K562 (cell line): Measurements from ENCODE around the gene ASB2. TPM values are rescaled to one million over a fixed set of nuclear protein-coding genes. Genes with fewer than 3 reads are reported as not detected.

Experiments
- ATAC-seq: fragments of 200-7000 bp; cut with Tn5 transposase; 3 replicates; pipeline ENCODE4 v1.9.1; 2020; ENCODE audit warnings: moderate library complexity
- BruUV-seq: library from RNA; stranded (reverse); fragments of 400-500 nt; replicated peaks from 2 replicates; lab custom pipeline; 2021; lab: Mats Ljungman, UMichigan
- CTCF ChIA-PET: fragments of 300-600 bp; formaldehyde crosslinking; extraction: SDS; loops from one replicate; lab custom pipeline; 2021; ENCODE audit warnings: low intra/inter-chr PET ratio; lab: Yijun Ruan, JAX
- POLR2A ChIA-PET: fragments of 300-600, 350-650 bp; sonication (Branson Sonifier 250); formaldehyde crosslinking; extraction: SDS; loops from one replicate; lab custom pipeline; 2021; ENCODE audit warnings: antibody characterized with exemption, inconsistent platforms; lab: Yijun Ruan, JAX
- DNase-seq, 4 experiments: peaks; one replicate each; pipeline versions ENCODE4 v3.0.0 to v3.0.0-alpha.2; 2011 to 2018; ENCODE audit warnings: low spot score in 3 of 4, mixed read lengths in 3 of 4; ENCODE audit errors: extremely low read depth in 1 of 4
- FAIRE-seq: peaks from 2 replicates; lab custom pipeline; 2011; peaks lifted over from hg19 to GRCh38; lab: Jason Lieb, UNC
- H2AFZ ChIP-seq: 2 replicates; pipeline ENCODE4 v1.6.0; 2011; ENCODE audit warnings: low read depth, low read length, control low read depth, inconsistent platforms
- H3K27ac ChIP-seq: fragments of 200-600 bp; 3 replicates; pipeline ENCODE4 v1.8.0; 2011; ENCODE audit warnings: low read depth, mild to moderate bottlenecking, control low read depth, inconsistent platforms, low read length, moderate library complexity, mixed read lengths; ENCODE audit errors: extremely low read depth
- H3K27me3 ChIP-seq, 2 experiments: fragments of 300-600 bp in 1 of 2; 2 replicates in 1 of 2; 3 replicates in 1 of 2; pipeline versions ENCODE4 v1.6.0 to v1.8.0; 2011; ENCODE audit warnings: inconsistent platforms in 2 of 2, low read length in 2 of 2, mild to moderate bottlenecking in 1 of 2, mixed read lengths in 1 of 2, moderate library complexity in 1 of 2; ENCODE audit not compliant: control insufficient read depth in 2 of 2, insufficient read depth in 2 of 2
- H3K36me3 ChIP-seq: fragments of 300-600 bp; 3 replicates; pipeline ENCODE4 v1.8.0; 2011; ENCODE audit warnings: mild to moderate bottlenecking, low read length, inconsistent platforms; ENCODE audit not compliant: control insufficient read depth, insufficient read depth
- H3K4me1 ChIP-seq, 2 experiments: fragments of 200-600 bp in 1 of 2; replicated peaks in 1 of 2; 2 replicates in 1 of 2; 3 replicates in 1 of 2; pipeline versions ENCODE4 v1.5.1 to v1.8.0; 2011; ENCODE audit warnings: inconsistent platforms in 2 of 2, low read length in 2 of 2, mild to moderate bottlenecking in 1 of 2, mixed read lengths in 1 of 2, moderate library complexity in 1 of 2; ENCODE audit not compliant: control insufficient read depth in 2 of 2, insufficient read depth in 2 of 2
- H3K4me2 ChIP-seq: 2 replicates; pipeline ENCODE4 v1.6.1; 2011; ENCODE audit warnings: low read length, control low read depth, inconsistent platforms, mixed read lengths; ENCODE audit not compliant: insufficient read depth
- H3K4me3 ChIP-seq: fragments of 200-600 bp; sonication (generic), shearing (Covaris generic); 2 replicates; pipeline ENCODE4 v1.5.1; 2016; ENCODE audit warnings: control low read depth, inconsistent platforms
- H3K79me2 ChIP-seq: fragments of 200-600 bp; 3 replicates; pipeline ENCODE4 v1.8.0; 2011; ENCODE audit warnings: low read length, inconsistent platforms; ENCODE audit not compliant: control insufficient read depth, insufficient read depth
- H3K9ac ChIP-seq, 2 experiments: 2 replicates each; pipeline versions ENCODE4 v1.6.0 to v1.6.1; 2011; ENCODE audit warnings: low read depth in 2 of 2, low read length in 2 of 2, control low read depth in 1 of 2, inconsistent platforms in 1 of 2, mild to moderate bottlenecking in 1 of 2, mixed read lengths in 1 of 2; ENCODE audit not compliant: insufficient read depth in 1 of 2
- H3K9me1 ChIP-seq: one replicate; pipeline ENCODE4 v1.6.0; 2011; ENCODE audit warnings: inconsistent platforms, mild to moderate bottlenecking, low read length, moderate library complexity; ENCODE audit not compliant: control insufficient read depth, insufficient read depth
- H3K9me3 ChIP-seq: replicated peaks from 2 replicates; pipeline ENCODE4 v1.5.1; 2011; ENCODE audit warnings: low read depth, low read length, inconsistent platforms; ENCODE audit not compliant: control insufficient read depth, insufficient read depth
- H4K20me1 ChIP-seq: replicated peaks from 2 replicates; pipeline ENCODE4 v1.6.1; 2011; ENCODE audit warnings: low read length, inconsistent platforms, mixed read lengths; ENCODE audit not compliant: control insufficient read depth, insufficient read depth
- GATAD2A ChIP-seq: fragments of 450-650 bp; IDR thresholded peaks from 2 replicates; pipeline ENCODE4 v1.6.1; 2017
- HNRNPH1 ChIP-seq: fragments of 200-400 bp; formaldehyde crosslinking; optimal IDR thresholded peaks from 2 replicates; pipeline ENCODE3; 2017; ENCODE audit warnings: low read depth, mild to moderate bottlenecking, low read length, moderate library complexity
- SMARCA4 ChIP-seq: fragments of 450-650 bp; IDR thresholded peaks from 2 replicates; pipeline ENCODE4 v1.6.1; 2016
- TEAD1 ChIP-seq, 2 experiments: fragments of 450-650 bp in 1 of 2; sonication (generic) in 1 of 2; formaldehyde crosslinking; IDR thresholded peaks; 2 replicates each; pipeline versions ENCODE4 v1.4.0 to v1.8.0; 2020 to 2022; ENCODE audit warnings: mild to moderate bottlenecking in 2 of 2, missing genetic modification reagents in 1 of 2
- TRIM24 ChIP-seq, 2 experiments: fragments of 450-650 bp; IDR thresholded peaks; 2 replicates each; pipeline ENCODE4 v1.6.1; 2016
- ZNF253 ChIP-seq: fragments of 250-450 bp; sonication (Bioruptor Pico); conservative IDR thresholded peaks from 2 replicates; pipeline ENCODE4 v1.6.1; 2021; ENCODE audit warnings: mild to moderate bottlenecking
- ZNF584 ChIP-seq: fragments of 200-800 bp; sonication (Bioruptor generic); IDR thresholded peaks from 2 replicates; pipeline ENCODE4 v1.6.1; 2016; ENCODE audit warnings: low read depth, mild to moderate bottlenecking, missing genetic modification characterization, missing compliant biosample characterization
- WGBS: fragments of 100-300 bp; shearing (Covaris generic); methylation state at CpG from one replicate; pipeline ENCODE4 v1.1.6; 2016; ENCODE audit warnings: low coverage, mixed read lengths; ENCODE audit not compliant: insufficient coverage; ENCODE audit errors: missing lambda C conversion rate; 5-methylcytosine and 5-hydroxymethylcytosine counted together
- in situ Hi-C: fragments of 300-500 bp; cut with MboI; formaldehyde crosslinking; loops from 4 replicates; pipeline ENCODE4 v1.15.0; 2018; ENCODE audit warnings: inconsistent platforms, mixed read lengths
- intact Hi-C: fragments of 100-400 bp; cut with micrococcal nuclease; formaldehyde crosslinking; loops from 2 replicates; pipeline ENCODE4 v1.14.2; 2022
- polyA plus RNA-seq, 8 experiments: library from polyadenylated mRNA; depleted of rRNA in 4 of 8; stranded (reverse) in 5 of 8; unstranded in 3 of 8; fragments of >200 nt; fragmentation: Nextera tagmentation in 2 of 8; fragmentation: Illumina TruSeq in 1 of 8; extraction: Ambion mirVana in 2 of 8; extraction: Trizol in 1 of 8; gene quantifications; 2 replicates each; pipeline versions ENCODE4 v1.2.1 to v1.2.3, GENCODE V29; 2011 to 2014; ENCODE audit warnings: inconsistent platforms in 1 of 8, missing spikeins in 1 of 8
- total RNA-seq, 7 experiments: library from RNA; depleted of rRNA in 6 of 7; stranded (reverse); fragments of >200 nt in 6 of 7; fragmentation: Illumina TruSeq in 2 of 7; extraction: Trizol in 2 of 7; gene quantifications; 2 replicates each; pipeline versions ENCODE4 v1.2.1 to v1.2.3, GENCODE V29; 2011 to 2021; ENCODE audit warnings: low replicate concordance in 1 of 7
- TF ChIP-seq, protein P1 (sequence below): fragments of 450-650 bp; formaldehyde crosslinking; IDR thresholded peaks from 2 replicates; pipeline ENCODE4 v1.4.0; 2022; ENCODE audit warnings: missing genetic modification characterization
- TF ChIP-seq, protein P2 (sequence below): fragments of 200-800 bp; sonication (Bioruptor generic); IDR thresholded peaks from 2 replicates; pipeline ENCODE4 v1.6.1; 2017; ENCODE audit warnings: missing genetic modification characterization, missing compliant biosample characterization
- TF ChIP-seq, protein P3 (sequence below): sonication (generic); formaldehyde crosslinking; IDR thresholded peaks from 2 replicates; pipeline ENCODE4 v1.8.1; 2023; ENCODE audit warnings: mild to moderate bottlenecking, missing genetic modification reagents
- TF ChIP-seq, protein P4 (sequence below): sonication (generic); formaldehyde crosslinking; IDR thresholded peaks from 2 replicates; pipeline ENCODE4 v1.8.0; 2022; ENCODE audit warnings: missing genetic modification reagents, mild to moderate bottlenecking, borderline replicate concordance
- TF ChIP-seq, protein P5 (sequence below): fragments of 250-450 bp; sonication (Bioruptor Pico); IDR thresholded peaks from 2 replicates; pipeline ENCODE4 v1.8.0; 2021; ENCODE audit warnings: moderate library complexity, mild to moderate bottlenecking, inconsistent platforms

Gene ASB2
- total and polyA plus RNA-seq, 9 of the 15 experiments (the other 6 are each of a cell fraction or from before 2014, with no cell fraction given), result not detected

DNA sequence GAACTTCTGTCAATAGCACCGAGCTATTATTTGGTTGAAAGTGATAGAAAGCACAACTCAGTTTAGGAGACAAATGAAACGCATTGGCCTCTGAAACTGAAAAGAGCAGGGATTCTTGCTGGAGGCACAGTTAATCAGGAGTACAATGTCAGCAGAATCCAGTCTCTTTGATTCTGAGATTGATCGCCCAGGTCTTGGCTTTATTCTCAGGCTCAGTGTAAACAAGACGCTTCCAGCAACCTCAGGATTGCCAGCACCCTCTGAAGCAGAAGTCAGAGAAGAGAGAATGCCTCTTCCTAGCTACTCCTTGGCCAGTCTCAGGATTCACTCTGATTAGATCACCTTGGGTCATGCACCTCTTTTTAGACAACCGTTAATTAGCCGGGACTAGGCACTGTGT lies 38.0 kb upstream of the ASB2 start:
- Histone ChIP-seq H3K4me3 (no peak overlapping the region), H4K20me1 (no peaks in the 10 kb centered on the region), H3K4me1 (no peaks in the 10 kb centered on the region), H3K27me3 (peaks cover 2 to 28% of the 10 kb centered on the region in 2 experiments; a peak in 3 of 5 replicates), H3K9ac (no peak overlapping the region), H3K36me3 (no peaks in the 10 kb centered on the region), H3K9me1 (no peaks in the 10 kb centered on the region), H2AFZ (no peak overlapping the region), H3K9me3 (no peaks in the 10 kb centered on the region), H3K4me2 (no peak overlapping the region), H3K27ac (no peak overlapping the region), H3K79me2 (no peaks in the 10 kb centered on the region)
- BruUV-seq, result no TSS peak
- no peak for ATAC-seq
- FAIRE-seq, result no peak
- no peak for DNase-seq
- intact Hi-C loops, result no loop called here
- in situ Hi-C loops, result no loop called here
- ChIA-PET CTCF (no interaction called here), POLR2A (no interaction called here)
- WGBS, result 3% methylated on average over 6 of the region's 6 CpGs
- TF ChIP-seq ZNF584 (CRISPR knock-in tag), result no peak
- TF ChIP-seq, protein P1, sequence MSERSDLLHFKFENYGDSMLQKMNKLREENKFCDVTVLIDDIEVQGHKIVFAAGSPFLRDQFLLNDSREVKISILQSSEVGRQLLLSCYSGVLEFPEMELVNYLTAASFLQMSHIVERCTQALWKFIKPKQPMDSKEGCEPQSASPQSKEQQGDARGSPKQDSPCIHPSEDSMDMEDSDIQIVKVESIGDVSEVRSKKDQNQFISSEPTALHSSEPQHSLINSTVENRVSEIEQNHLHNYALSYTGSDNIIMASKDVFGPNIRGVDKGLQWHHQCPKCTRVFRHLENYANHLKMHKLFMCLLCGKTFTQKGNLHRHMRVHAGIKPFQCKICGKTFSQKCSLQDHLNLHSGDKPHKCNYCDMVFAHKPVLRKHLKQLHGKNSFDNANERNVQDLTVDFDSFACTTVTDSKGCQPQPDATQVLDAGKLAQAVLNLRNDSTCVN, result no peak
- TF ChIP-seq HNRNPH1, result no peak
- no peak for TF ChIP-seq GATAD2A
- TF ChIP-seq, protein P2, sequence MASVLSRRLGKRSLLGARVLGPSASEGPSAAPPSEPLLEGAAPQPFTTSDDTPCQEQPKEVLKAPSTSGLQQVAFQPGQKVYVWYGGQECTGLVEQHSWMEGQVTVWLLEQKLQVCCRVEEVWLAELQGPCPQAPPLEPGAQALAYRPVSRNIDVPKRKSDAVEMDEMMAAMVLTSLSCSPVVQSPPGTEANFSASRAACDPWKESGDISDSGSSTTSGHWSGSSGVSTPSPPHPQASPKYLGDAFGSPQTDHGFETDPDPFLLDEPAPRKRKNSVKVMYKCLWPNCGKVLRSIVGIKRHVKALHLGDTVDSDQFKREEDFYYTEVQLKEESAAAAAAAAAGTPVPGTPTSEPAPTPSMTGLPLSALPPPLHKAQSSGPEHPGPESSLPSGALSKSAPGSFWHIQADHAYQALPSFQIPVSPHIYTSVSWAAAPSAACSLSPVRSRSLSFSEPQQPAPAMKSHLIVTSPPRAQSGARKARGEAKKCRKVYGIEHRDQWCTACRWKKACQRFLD, result no peak
- TF ChIP-seq, protein P3, sequence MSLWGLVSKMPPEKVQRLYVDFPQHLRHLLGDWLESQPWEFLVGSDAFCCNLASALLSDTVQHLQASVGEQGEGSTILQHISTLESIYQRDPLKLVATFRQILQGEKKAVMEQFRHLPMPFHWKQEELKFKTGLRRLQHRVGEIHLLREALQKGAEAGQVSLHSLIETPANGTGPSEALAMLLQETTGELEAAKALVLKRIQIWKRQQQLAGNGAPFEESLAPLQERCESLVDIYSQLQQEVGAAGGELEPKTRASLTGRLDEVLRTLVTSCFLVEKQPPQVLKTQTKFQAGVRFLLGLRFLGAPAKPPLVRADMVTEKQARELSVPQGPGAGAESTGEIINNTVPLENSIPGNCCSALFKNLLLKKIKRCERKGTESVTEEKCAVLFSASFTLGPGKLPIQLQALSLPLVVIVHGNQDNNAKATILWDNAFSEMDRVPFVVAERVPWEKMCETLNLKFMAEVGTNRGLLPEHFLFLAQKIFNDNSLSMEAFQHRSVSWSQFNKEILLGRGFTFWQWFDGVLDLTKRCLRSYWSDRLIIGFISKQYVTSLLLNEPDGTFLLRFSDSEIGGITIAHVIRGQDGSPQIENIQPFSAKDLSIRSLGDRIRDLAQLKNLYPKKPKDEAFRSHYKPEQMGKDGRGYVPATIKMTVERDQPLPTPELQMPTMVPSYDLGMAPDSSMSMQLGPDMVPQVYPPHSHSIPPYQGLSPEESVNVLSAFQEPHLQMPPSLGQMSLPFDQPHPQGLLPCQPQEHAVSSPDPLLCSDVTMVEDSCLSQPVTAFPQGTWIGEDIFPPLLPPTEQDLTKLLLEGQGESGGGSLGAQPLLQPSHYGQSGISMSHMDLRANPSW (CRISPR knock-in tag), result no peak
- TF ChIP-seq TEAD1 (CRISPR knock-in tag; IDR thresholded peaks at IDR 0.05), result no peak
- TF ChIP-seq SMARCA4, result no peak
- no peak for TF ChIP-seq ZNF253 (CRISPR knock-in tag)
- TF ChIP-seq, protein P4, sequence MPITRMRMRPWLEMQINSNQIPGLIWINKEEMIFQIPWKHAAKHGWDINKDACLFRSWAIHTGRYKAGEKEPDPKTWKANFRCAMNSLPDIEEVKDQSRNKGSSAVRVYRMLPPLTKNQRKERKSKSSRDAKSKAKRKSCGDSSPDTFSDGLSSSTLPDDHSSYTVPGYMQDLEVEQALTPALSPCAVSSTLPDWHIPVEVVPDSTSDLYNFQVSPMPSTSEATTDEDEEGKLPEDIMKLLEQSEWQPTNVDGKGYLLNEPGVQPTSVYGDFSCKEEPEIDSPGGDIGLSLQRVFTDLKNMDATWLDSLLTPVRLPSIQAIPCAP (CRISPR knock-in tag), result no peak
- TF ChIP-seq, protein P5, sequence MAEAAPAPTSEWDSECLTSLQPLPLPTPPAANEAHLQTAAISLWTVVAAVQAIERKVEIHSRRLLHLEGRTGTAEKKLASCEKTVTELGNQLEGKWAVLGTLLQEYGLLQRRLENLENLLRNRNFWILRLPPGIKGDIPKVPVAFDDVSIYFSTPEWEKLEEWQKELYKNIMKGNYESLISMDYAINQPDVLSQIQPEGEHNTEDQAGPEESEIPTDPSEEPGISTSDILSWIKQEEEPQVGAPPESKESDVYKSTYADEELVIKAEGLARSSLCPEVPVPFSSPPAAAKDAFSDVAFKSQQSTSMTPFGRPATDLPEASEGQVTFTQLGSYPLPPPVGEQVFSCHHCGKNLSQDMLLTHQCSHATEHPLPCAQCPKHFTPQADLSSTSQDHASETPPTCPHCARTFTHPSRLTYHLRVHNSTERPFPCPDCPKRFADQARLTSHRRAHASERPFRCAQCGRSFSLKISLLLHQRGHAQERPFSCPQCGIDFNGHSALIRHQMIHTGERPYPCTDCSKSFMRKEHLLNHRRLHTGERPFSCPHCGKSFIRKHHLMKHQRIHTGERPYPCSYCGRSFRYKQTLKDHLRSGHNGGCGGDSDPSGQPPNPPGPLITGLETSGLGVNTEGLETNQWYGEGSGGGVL (CRISPR knock-in tag), result no peak
- TF ChIP-seq TRIM24 (IDR thresholded peaks at IDR 0.05), result no peak
